Transverse colon (tissue), 4 donors: ENCODE results near the gene ZC3H14. TPM values are rescaled to one million over a fixed set of nuclear protein-coding genes. Genes with fewer than 3 reads are reported as not detected.

ENCODE experiments used
- DNase-seq: peaks from one replicate; pipeline ENCODE4 v3.0.0-alpha.2; 2019
- H3K27ac ChIP-seq, 4 donors: fragments of 200-600 bp; sonication (generic); 2 replicates each; pipeline ENCODE4 v1.5.1; 2016 to 2018; ENCODE audit warnings: inconsistent platforms in 4 of 4
- H3K27me3 ChIP-seq: fragments of 200-600 bp; sonication (generic); 2 replicates; pipeline ENCODE4 v1.5.1; 2017; ENCODE audit warnings: inconsistent platforms
- H3K36me3 ChIP-seq, 4 donors: fragments of 200-600 bp; sonication (generic); 2 replicates each; pipeline ENCODE4 v1.5.1; 2017 to 2019; ENCODE audit warnings: inconsistent platforms in 4 of 4
- H3K4me1 ChIP-seq, 4 donors: fragments of 200-600 bp; sonication (generic); 2 replicates each; pipeline ENCODE4 v1.5.1; 2017 to 2020; ENCODE audit warnings: inconsistent platforms in 4 of 4
- H3K4me3 ChIP-seq, 4 donors: fragments of 200-600 bp; sonication (generic); 1 replicate in 1 of 4; 2 replicates in 3 of 4; pipeline versions ENCODE4 v1.5.1 to v1.6.1; 2017 to 2019; ENCODE audit warnings: inconsistent platforms in 4 of 4
- H3K9me3 ChIP-seq, 2 donors: fragments of 200-600 bp; sonication (generic); 2 replicates each; pipeline ENCODE4 v1.5.1; 2017 to 2019; ENCODE audit warnings: inconsistent platforms in 2 of 2
- CTCF ChIP-seq, 5 experiments: fragments of 200-600 bp in 3 of 5; fragments of 450-650 bp in 2 of 5; sonication (generic) in 3 of 5; IDR thresholded peaks; 1 replicate in 2 of 5; 2 replicates in 3 of 5; pipeline ENCODE4 v1.5.1; 2016 to 2017; ENCODE audit warnings: antibody characterized with exemption in 5 of 5, inconsistent platforms in 3 of 5, mild to moderate bottlenecking in 2 of 5, moderate library complexity in 1 of 5
- EP300 ChIP-seq: sonication (generic); formaldehyde crosslinking; IDR thresholded peaks from one replicate; pipeline ENCODE4 v1.6.1; 2017; ENCODE audit warnings: antibody characterized with exemption, low read depth
- POLR2A ChIP-seq: fragments of 450-650 bp; IDR thresholded peaks from one replicate; pipeline ENCODE4 v1.6.1; 2016; ENCODE audit warnings: antibody characterized with exemption, mild to moderate bottlenecking, moderate library complexity
- POLR2AphosphoS5 ChIP-seq, 3 donors: sonication (generic); formaldehyde crosslinking; IDR thresholded peaks; one replicate each; pipeline ENCODE4 v1.6.1; 2016; ENCODE audit warnings: antibody characterized with exemption in 3 of 3
- WGBS, 2 donors: methylation state at CpG; one replicate each; pipeline ENCODE4 v1.1.5; 2018; ENCODE audit warnings: low coverage in 1 of 2; 5-methylcytosine and 5-hydroxymethylcytosine counted together
- in situ Hi-C, 4 donors: fragments of 200-750 bp; cut with MboI; loops; one replicate each; pipeline versions ENCODE4 v1.15.0 to v1.15.1; 2017; ENCODE audit warnings: low sequenced_read_pairs in 3 of 4, low pct_ligation_motif_present in 1 of 4, low pct_unique_long_range_greater_than_20kb in 1 of 4
- intact Hi-C: fragments of 100-400 bp; cut with DNase I; formaldehyde crosslinking; loops from one replicate; pipeline ENCODE4 v1.15.1; 2023; ENCODE audit warnings: low total_unique reads
- total RNA-seq, 4 donors: library from RNA; depleted of rRNA; stranded (reverse); fragments of >200 nt; gene quantifications; one replicate each; pipeline ENCODE4 v1.1.0, GENCODE V29; 2016

ZC3H14 gene
- total RNA-seq, 4 donors from 2014 or later, result 29.9 to 103 (median 81.0) TPM

GRCh38 chr14:88518592-88519512, 44.0 kb upstream of the ZC3H14 start:
- intact Hi-C loops, result no loop called here
- H3K4me3 ChIP-seq, result no peak overlapping the region
- H3K27ac ChIP-seq, result peak overlapping the region in 1 of 4 donors; percentile 2
- in situ Hi-C loops, result no loop called here
- DNase-seq, result no peak
- H3K27me3 ChIP-seq, result no peaks in the 10 kb centered on the region
- TF ChIP-seq POLR2A (no peak), POLR2AphosphoS5 (IDR thresholded peaks at IDR 0.05) (no peak), EP300 (no peak), CTCF (IDR thresholded peaks at IDR 0.05) (no peak)
- H3K9me3 ChIP-seq, result no peaks in the 10 kb centered on the region
- no peaks in the 10 kb centered on the region for H3K36me3 ChIP-seq
- H3K4me1 ChIP-seq, result peaks cover 0 to 49% (median 25%) of the 10 kb centered on the region in 4 donors
- 73 to 85% methylated on average over 4 to 5 of the region's 5 CpGs for WGBS, 2 donors

- intact Hi-C loops, result no loop called here
- 76 to 83% methylated on average over 1 to 2 of the region's 2 CpGs for WGBS, 2 donors
These were observed 42.9 kb upstream of the ZC3H14 start for GRCh38 chr14:88519907-88520306.

GRCh38 chr14:88521818-88522217, 41.0 kb upstream of the ZC3H14 start:
- 60 to 67% methylated on average over 3 of the region's 3 CpGs for WGBS, 2 donors
- no peak for DNase-seq

More at GRCh38 chr14:88519907-88520306, 42.9 kb upstream of the ZC3H14 start:
- Histone ChIP-seq H3K4me3 (no peak overlapping the region), H3K4me1 (peaks cover 0 to 48% (median 25%) of the 10 kb centered on the region in 4 donors), H3K9me3 (no peaks in the 10 kb centered on the region), H3K27me3 (no peaks in the 10 kb centered on the region), H3K36me3 (no peaks in the 10 kb centered on the region), H3K27ac (peak overlapping the region in 3 of 4 donors; percentile 14 to 49 (median 48))
- DNase-seq, result no peak
- TF ChIP-seq POLR2AphosphoS5 (IDR thresholded peaks at IDR 0.05) (no peak), POLR2A (no peak), CTCF (IDR thresholded peaks at IDR 0.05) (no peak), EP300 (no peak)
- in situ Hi-C loops, result no loop called here

More at GRCh38 chr14:88521818-88522217, 41.0 kb upstream of the ZC3H14 start:
- in situ Hi-C loops (no loop called here), intact Hi-C loops (no loop called here)
- no peaks in the 10 kb centered on the region for H3K27me3 ChIP-seq
- no peak overlapping the region for H3K4me3 ChIP-seq
- peak overlapping the region in 1 of 4 donors; percentile 32 for H3K27ac ChIP-seq
- H3K4me1 ChIP-seq, result peaks cover 0 to 29% (median 18%) of the 10 kb centered on the region in 4 donors
- TF ChIP-seq CTCF (IDR thresholded peaks at IDR 0.05) (no peak), POLR2A (no peak), EP300 (no peak), POLR2AphosphoS5 (IDR thresholded peaks at IDR 0.05) (no peak)
- no peaks in the 10 kb centered on the region for H3K9me3 ChIP-seq
- no peaks in the 10 kb centered on the region for H3K36me3 ChIP-seq
